H9 (cell line): ENCODE measurements around the gene SIVA1. TPM values are rescaled to one million over a fixed set of nuclear protein-coding genes. Genes with fewer than 3 reads are reported as not detected.

Source experiments
- DNase-seq: peaks from one replicate; pipeline ENCODE4 v3.0.0-alpha.2; 2017
- H2AFZ ChIP-seq: one replicate; pipeline ENCODE4 v1.6.1; 2013; ENCODE audit warnings: mild to moderate bottlenecking, low read length, control low read depth, moderate library complexity
- H2AK5ac ChIP-seq: 2 replicates; pipeline ENCODE4 v1.6.1; 2013; ENCODE audit warnings: low read length, control low read depth, mixed read lengths; ENCODE audit not compliant: insufficient read length
- H2BK120ac ChIP-seq: one replicate; pipeline ENCODE4 v1.6.1; 2013; ENCODE audit warnings: low read depth, mild to moderate bottlenecking, low read length, control low read depth, inconsistent platforms; ENCODE audit not compliant: poor library complexity, severe bottlenecking
- H2BK12ac ChIP-seq: 2 replicates; pipeline ENCODE4 v1.6.1; 2013; ENCODE audit warnings: low read length, control low read depth, mixed read lengths, low read depth; ENCODE audit not compliant: insufficient read length
- H2BK15ac ChIP-seq: 2 replicates; pipeline ENCODE4 v1.6.1; 2013; ENCODE audit warnings: low read depth, low read length, control low read depth
- H2BK20ac ChIP-seq: one replicate; pipeline ENCODE4 v1.6.1; 2013; ENCODE audit warnings: low read depth, mild to moderate bottlenecking, low read length, control low read depth, inconsistent platforms; ENCODE audit not compliant: poor library complexity, severe bottlenecking
- H2BK5ac ChIP-seq: 2 replicates; pipeline ENCODE4 v1.6.1; 2013; ENCODE audit warnings: low read length, control low read depth, mixed read lengths; ENCODE audit not compliant: insufficient read length
- H3K14ac ChIP-seq: 2 replicates; pipeline ENCODE4 v1.6.1; 2013; ENCODE audit warnings: low read length, control low read depth; ENCODE audit not compliant: insufficient read depth
- H3K18ac ChIP-seq: 2 replicates; pipeline ENCODE4 v1.6.1; 2013; ENCODE audit warnings: low read depth, mild to moderate bottlenecking, mixed read lengths, low read length, control low read depth; ENCODE audit not compliant: insufficient read length
- H3K23ac ChIP-seq: 2 replicates; pipeline ENCODE4 v1.6.1; 2013; ENCODE audit warnings: low read length, control low read depth, mixed read lengths, low read depth; ENCODE audit not compliant: insufficient read length
- H3K23me2 ChIP-seq: 2 replicates; pipeline ENCODE4 v1.6.1; 2013; ENCODE audit warnings: low read depth, mild to moderate bottlenecking, mixed read lengths, low read length, control low read depth; ENCODE audit not compliant: insufficient read length, poor library complexity, severe bottlenecking
- H3K27ac ChIP-seq: 2 replicates; pipeline ENCODE4 v1.5.1; 2013; ENCODE audit warnings: low read length, control low read depth, mixed read lengths, low read depth; ENCODE audit not compliant: insufficient read length
- H3K27me3 ChIP-seq: 2 replicates; pipeline ENCODE4 v1.6.1; 2013; ENCODE audit warnings: low read length, control low read depth, inconsistent platforms; ENCODE audit not compliant: insufficient read depth
- H3K4ac ChIP-seq: 2 replicates; pipeline ENCODE4 v1.6.1; 2013; ENCODE audit warnings: low read depth, mild to moderate bottlenecking, control low read depth, inconsistent platforms, low read length, moderate library complexity
- H3K4me1 ChIP-seq: 2 replicates; pipeline ENCODE4 v1.6.1; 2013; ENCODE audit warnings: low read length, control low read depth, inconsistent platforms; ENCODE audit not compliant: insufficient read depth
- H3K4me2 ChIP-seq: 2 replicates; pipeline ENCODE4 v1.6.1; 2013; ENCODE audit warnings: low read length, control low read depth, mixed read lengths; ENCODE audit not compliant: insufficient read length, insufficient read depth
- H3K56ac ChIP-seq: 2 replicates; pipeline ENCODE4 v1.6.1; 2013; ENCODE audit warnings: low read depth, mild to moderate bottlenecking, mixed read lengths, low read length, control low read depth; ENCODE audit not compliant: insufficient read length
- H3K79me1 ChIP-seq: 2 replicates; pipeline ENCODE4 v1.6.1; 2013; ENCODE audit warnings: low read depth, mild to moderate bottlenecking, moderate library complexity, low read length, control low read depth, inconsistent platforms; ENCODE audit not compliant: insufficient read depth, poor library complexity, severe bottlenecking
- H3K79me2 ChIP-seq: 2 replicates; pipeline ENCODE4 v1.6.1; 2013; ENCODE audit warnings: low read length, control low read depth, inconsistent platforms; ENCODE audit not compliant: insufficient read depth
- H3K9ac ChIP-seq: 2 replicates; pipeline ENCODE4 v1.6.1; 2013; ENCODE audit warnings: low read length, control low read depth, mixed read lengths; ENCODE audit not compliant: insufficient read length; ENCODE audit errors: extremely low read depth
- H3K9me3 ChIP-seq: one replicate; pipeline ENCODE4 v1.6.1; 2013; ENCODE audit warnings: low read depth, low read length, inconsistent platforms; ENCODE audit not compliant: control insufficient read depth
- H3T11ph ChIP-seq: one replicate; pipeline ENCODE4 v1.6.1; 2013; ENCODE audit warnings: mild to moderate bottlenecking, low read length, control low read depth, inconsistent platforms
- H4K20me1 ChIP-seq: one replicate; pipeline ENCODE4 v1.6.1; 2013; ENCODE audit not compliant: control insufficient read depth, insufficient read length, insufficient read depth
- H4K5ac ChIP-seq: 2 replicates; pipeline ENCODE4 v1.6.1; 2013; ENCODE audit warnings: low read depth, mild to moderate bottlenecking, mixed read lengths, low read length, control low read depth; ENCODE audit not compliant: insufficient read length
- H4K8ac ChIP-seq: replicated peaks from 2 replicates; pipeline ENCODE4 v1.6.1; 2013; ENCODE audit warnings: low read length, control low read depth, mixed read lengths, low read depth; ENCODE audit not compliant: insufficient read length
- H4K91ac ChIP-seq: 2 replicates; pipeline ENCODE4 v1.6.1; 2013; ENCODE audit warnings: low read depth, mild to moderate bottlenecking, moderate library complexity, mixed read lengths, low read length, control low read depth; ENCODE audit not compliant: insufficient read length
- H3K27ac Mint-ChIP-seq, 3 experiments: 2 replicates in 2 of 3; 3 replicates in 1 of 3; pipeline ENCODE4 v1.8.0; 2020 to 2021; ENCODE audit warnings: mixed read lengths in 3 of 3, mild to moderate bottlenecking in 1 of 3, moderate library complexity in 1 of 3
- H3K27me3 Mint-ChIP-seq: 2 replicates; pipeline ENCODE4 v1.8.0; 2021; ENCODE audit warnings: low read depth, mild to moderate bottlenecking, moderate library complexity, mixed read lengths
- H3K36me3 Mint-ChIP-seq, 3 experiments: 2 replicates in 2 of 3; 3 replicates in 1 of 3; pipeline ENCODE4 v1.8.0; 2020 to 2021; ENCODE audit warnings: low read depth in 3 of 3, mixed read lengths in 3 of 3; ENCODE audit not compliant: insufficient read depth in 1 of 3
- H3K4me1 Mint-ChIP-seq, 2 experiments: 2 replicates each; pipeline ENCODE4 v1.8.0; 2020; ENCODE audit warnings: mixed read lengths in 2 of 2
- H3K4me3 Mint-ChIP-seq, 2 experiments: 2 replicates in 1 of 2; 3 replicates in 1 of 2; pipeline ENCODE4 v1.8.0; 2020 to 2021; ENCODE audit warnings: mild to moderate bottlenecking in 2 of 2, mixed read lengths in 2 of 2, moderate library complexity in 1 of 2
- H3K9me3 Mint-ChIP-seq, 2 experiments: 2 replicates in 1 of 2; 3 replicates in 1 of 2; pipeline ENCODE4 v1.8.0; 2020; ENCODE audit warnings: mild to moderate bottlenecking in 2 of 2, mixed read lengths in 2 of 2, moderate library complexity in 1 of 2
- CTCF ChIP-seq: fragments of 200-600 bp; sonication (generic); conservative IDR thresholded peaks from 3 replicates; pipeline ENCODE4 v1.8.0; 2021; ENCODE audit warnings: antibody characterized with exemption, mild to moderate bottlenecking
- WGBS: extraction: QIAGEN DNeasy Blood & Tissue Kit; methylation state at CpG from one replicate; pipeline ENCODE4 v1.1.7; 2013; ENCODE audit warnings: missing lambda C conversion rate, low lambda C conversion rate, mixed read lengths; ENCODE audit not compliant: insufficient read length; ENCODE audit errors: extremely low coverage; 5-methylcytosine and 5-hydroxymethylcytosine counted together
- total RNA-seq: library from RNA; stranded (reverse); gene quantifications from 2 replicates; pipeline ENCODE4 v1.2.1, GENCODE V29; 2021

SIVA1 gene
- total RNA-seq, 1 experiment from 2014 or later, result 125 TPM

- no peak overlapping the region for H2AFZ ChIP-seq
- Mint-ChIP-seq H3K36me3 (no peaks in the 10 kb centered on the region; a peak in 1 of 7 replicates), H3K4me3 (no peak overlapping the region), H3K4me1 (no peaks in the 10 kb centered on the region), H3K27me3 (peaks cover 21% of the 10 kb centered on the region), H3K27ac (no peak overlapping the region), H3K9me3 (peaks cover 4 to 5% of the 10 kb centered on the region in 2 experiments; a peak in 4 of 5 replicates)
- no CpG with 5 or more reads among the region's 6 CpGs for WGBS
- no peak overlapping the region for H2BK20ac ChIP-seq
- no peak overlapping the region for H2BK12ac ChIP-seq
- no peak for TF ChIP-seq CTCF
- H3K9ac ChIP-seq, result no peak overlapping the region
- H3K27me3 ChIP-seq, result no peaks in the 10 kb centered on the region
- no peak overlapping the region for H3T11ph ChIP-seq
- H3K9me3 ChIP-seq, result no peaks in the 10 kb centered on the region
- no peak overlapping the region for H3K4me2 ChIP-seq
- no peak overlapping the region for H4K8ac ChIP-seq
- no peak overlapping the region for H4K91ac ChIP-seq
- no peaks in the 10 kb centered on the region for H3K79me2 ChIP-seq
- H3K4ac ChIP-seq, result no peak overlapping the region
- H4K20me1 ChIP-seq, result no peaks in the 10 kb centered on the region
- no peaks in the 10 kb centered on the region for H3K23me2 ChIP-seq
- DNase-seq, result no peak
- no peak overlapping the region for H3K23ac ChIP-seq
- H3K18ac ChIP-seq, result no peak overlapping the region
- H3K4me1 ChIP-seq, result no peaks in the 10 kb centered on the region
- H2AK5ac ChIP-seq, result no peak overlapping the region
- H3K14ac ChIP-seq, result no peak overlapping the region
- no peak overlapping the region for H4K5ac ChIP-seq
- no peak overlapping the region for H2BK120ac ChIP-seq
- no peak overlapping the region for H2BK15ac ChIP-seq
- no peak overlapping the region for H3K27ac ChIP-seq
- no peaks in the 10 kb centered on the region for H3K79me1 ChIP-seq
- H2BK5ac ChIP-seq, result no peak overlapping the region
- no peak overlapping the region for H3K56ac ChIP-seq
Measured at GRCh38 chr14:104808456-104808855, 55.5 kb downstream of the SIVA1 start.

Other genes with a start within 250 kb of the SIVA1 start
- not detected in 2 replicates for gene C14orf180, start 173.4 kb upstream of the SIVA1 start, total RNA-seq
- gene TMEM179, start 148.4 kb upstream of the SIVA1 start, total RNA-seq, result 11.1 and 11.4 TPM in 2 replicates
- gene INF2, start 63.5 kb upstream of the SIVA1 start, total RNA-seq, result 58.3 and 59.1 TPM in 2 replicates
- 7.8 and 8.5 TPM in 2 replicates for gene ADSS1, start 28.9 kb upstream of the SIVA1 start, total RNA-seq
- gene AKT1, start 42.6 kb downstream of the SIVA1 start, total RNA-seq, result 95.1 and 101 TPM in 2 replicates
- 5.9 and 6.1 TPM in 2 replicates for gene ZBTB42, start 48.0 kb downstream of the SIVA1 start, total RNA-seq
- 28.5 and 28.8 TPM in 2 replicates for gene CEP170B, start 112.1 kb downstream of the SIVA1 start, total RNA-seq
- gene PLD4, start 171.7 kb downstream of the SIVA1 start, total RNA-seq, result not detected in 2 replicates
- 2.3 and 2.8 TPM in 2 replicates for gene AHNAK2, start 225.2 kb downstream of the SIVA1 start, total RNA-seq
- gene CLBA1, start 232.6 kb downstream of the SIVA1 start, total RNA-seq, result 2.4 and 3.0 TPM in 2 replicates